ENCODE results near the gene CCDC174.

The CCDC174 gene

GRCh38 chr3:14632442-14632930 is 19.1 kb upstream of the CCDC174 start:
- no peak overlapping the region for H2AFZ ChIP-seq (ENCODE audit: low read length)
- H3K79me2 ChIP-seq (ENCODE audit: low read length) = no peaks in the 10 kb centered on the region
- no peaks in the 10 kb centered on the region; the same call in 1 of the 2 replicates for H3K27me3 ChIP-seq (replicated peaks; ENCODE audit: insufficient read depth, low read length)
- DNase-seq = no peak
- no peak overlapping the region for H3K27ac ChIP-seq (ENCODE audit: low read length)
- H3K9me2 ChIP-seq (replicated peaks; ENCODE audit: insufficient read depth, low read length) = no peaks in the 10 kb centered on the region
- H3K36me3 ChIP-seq (replicated peaks; ENCODE audit: insufficient read depth, low read length) = no peaks in the 10 kb centered on the region
- no peak overlapping the region for H3K4me3 ChIP-seq (ENCODE audit: low read length)
- TF ChIP-seq, protein P1, sequence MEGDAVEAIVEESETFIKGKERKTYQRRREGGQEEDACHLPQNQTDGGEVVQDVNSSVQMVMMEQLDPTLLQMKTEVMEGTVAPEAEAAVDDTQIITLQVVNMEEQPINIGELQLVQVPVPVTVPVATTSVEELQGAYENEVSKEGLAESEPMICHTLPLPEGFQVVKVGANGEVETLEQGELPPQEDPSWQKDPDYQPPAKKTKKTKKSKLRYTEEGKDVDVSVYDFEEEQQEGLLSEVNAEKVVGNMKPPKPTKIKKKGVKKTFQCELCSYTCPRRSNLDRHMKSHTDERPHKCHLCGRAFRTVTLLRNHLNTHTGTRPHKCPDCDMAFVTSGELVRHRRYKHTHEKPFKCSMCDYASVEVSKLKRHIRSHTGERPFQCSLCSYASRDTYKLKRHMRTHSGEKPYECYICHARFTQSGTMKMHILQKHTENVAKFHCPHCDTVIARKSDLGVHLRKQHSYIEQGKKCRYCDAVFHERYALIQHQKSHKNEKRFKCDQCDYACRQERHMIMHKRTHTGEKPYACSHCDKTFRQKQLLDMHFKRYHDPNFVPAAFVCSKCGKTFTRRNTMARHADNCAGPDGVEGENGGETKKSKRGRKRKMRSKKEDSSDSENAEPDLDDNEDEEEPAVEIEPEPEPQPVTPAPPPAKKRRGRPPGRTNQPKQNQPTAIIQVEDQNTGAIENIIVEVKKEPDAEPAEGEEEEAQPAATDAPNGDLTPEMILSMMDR (IDR thresholded peaks at IDR 0.05; ENCODE audit: low read length) = no peak
- TF ChIP-seq EZH2 (optimal IDR thresholded peaks at IDR 0.05; ENCODE audit: low read depth, low read length) (no peak), EZH2phosphoT487 (IDR thresholded peaks at IDR 0.05; ENCODE audit: low read length) (no peak)
- no peak overlapping the region for H3K4me2 ChIP-seq (ENCODE audit: low read depth, low read length)
- H3K9ac ChIP-seq (ENCODE audit: low read length) = no peak overlapping the region
- no peaks in the 10 kb centered on the region for H3F3A ChIP-seq (ENCODE audit: insufficient read depth, low read length)
- no peaks in the 10 kb centered on the region for H3K4me1 ChIP-seq (ENCODE audit: low read length)
- no peaks in the 10 kb centered on the region for H3K9me3 ChIP-seq (replicated peaks; ENCODE audit: insufficient read depth, low read length)
- H4K20me1 ChIP-seq (ENCODE audit: insufficient read depth, low read length) = no peaks in the 10 kb centered on the region

- Histone ChIP-seq H3K9me2 (replicated peaks; ENCODE audit: insufficient read depth, low read length) (no peaks in the 10 kb centered on the region), H4K20me1 (ENCODE audit: insufficient read depth, low read length) (no peaks in the 10 kb centered on the region), H3K36me3 (replicated peaks; ENCODE audit: insufficient read depth, low read length) (no peaks in the 10 kb centered on the region), H3K4me1 (ENCODE audit: low read length) (no peaks in the 10 kb centered on the region), H2AFZ (ENCODE audit: low read length) (no peak overlapping the region), H3K9me3 (replicated peaks; ENCODE audit: insufficient read depth, low read length) (no peaks in the 10 kb centered on the region), H3K27ac (ENCODE audit: low read length) (no peak overlapping the region), H3K79me2 (ENCODE audit: low read length) (no peaks in the 10 kb centered on the region), H3F3A (ENCODE audit: insufficient read depth, low read length) (no peaks in the 10 kb centered on the region), H3K27me3 (replicated peaks; ENCODE audit: insufficient read depth, low read length) (no peaks in the 10 kb centered on the region; the same call in 1 of the 2 replicates), H3K4me3 (ENCODE audit: low read length) (no peak overlapping the region), H3K4me2 (ENCODE audit: low read depth, low read length) (no peak overlapping the region), H3K9ac (ENCODE audit: low read length) (no peak overlapping the region)
- TF ChIP-seq EZH2 (optimal IDR thresholded peaks at IDR 0.05; ENCODE audit: low read depth, low read length) = no peak
- TF ChIP-seq, protein P1 (IDR thresholded peaks at IDR 0.05; ENCODE audit: low read length) = no peak
- no peak for TF ChIP-seq EZH2phosphoT487 (IDR thresholded peaks at IDR 0.05; ENCODE audit: low read length)
- DNase-seq = no peak
These were observed 18.1 kb upstream of the CCDC174 start for GRCh38 chr3:14633417-14633816.

GRCh38 chr3:14633819-14634424 is 17.6 kb upstream of the CCDC174 start:
- no peak overlapping the region for H3K4me3 ChIP-seq (ENCODE audit: low read length)
- no peaks in the 10 kb centered on the region for H3K9me3 ChIP-seq (replicated peaks; ENCODE audit: insufficient read depth, low read length)
- H3K4me2 ChIP-seq (ENCODE audit: low read depth, low read length) = no peak overlapping the region
- H4K20me1 ChIP-seq (ENCODE audit: insufficient read depth, low read length) = no peaks in the 10 kb centered on the region
- no peak overlapping the region for H3K27ac ChIP-seq (ENCODE audit: low read length)
- no peaks in the 10 kb centered on the region for H3K79me2 ChIP-seq (ENCODE audit: low read length)
- no peaks in the 10 kb centered on the region for H3K9me2 ChIP-seq (replicated peaks; ENCODE audit: insufficient read depth, low read length)
- H3K36me3 ChIP-seq (replicated peaks; ENCODE audit: insufficient read depth, low read length) = no peaks in the 10 kb centered on the region
- H3K27me3 ChIP-seq (replicated peaks; ENCODE audit: insufficient read depth, low read length) = no peaks in the 10 kb centered on the region; the same call in 1 of the 2 replicates
- H3K4me1 ChIP-seq (ENCODE audit: low read length) = 0 out of 2 replicates have a peak, but pooled peaks cover 2% of the 10 kb centered on the region
- no peaks in the 10 kb centered on the region for H3F3A ChIP-seq (ENCODE audit: insufficient read depth, low read length)
- peak; percentile 66 for DNase-seq
- TF ChIP-seq, protein P1 (IDR thresholded peaks at IDR 0.05; ENCODE audit: low read length) = peak; percentile 95
- TF ChIP-seq EZH2 (optimal IDR thresholded peaks at IDR 0.05; ENCODE audit: low read depth, low read length) = no peak
- no peak overlapping the region for H3K9ac ChIP-seq (ENCODE audit: low read length)
- H2AFZ ChIP-seq (ENCODE audit: low read length) = no peak overlapping the region

Data from MM.1S (cell line).